GM23338 (cell line): ENCODE measurements around the gene BRINP2. TPM values are rescaled to one million over a fixed set of nuclear protein-coding genes. Genes with fewer than 3 reads are reported as not detected.

Experiments
- ATAC-seq: fragments of 200-7000 bp; cut with Tn5 transposase; 3 replicates; pipeline ENCODE4 v1.9.1; 2020
- DNase-seq: peaks from one replicate; pipeline ENCODE4 v3.0.0-alpha.2; 2015; ENCODE audit warnings: low spot score
- H2AFZ ChIP-seq: fragments of 200-600 bp; sonication (generic); 2 replicates; pipeline ENCODE4 v1.8.0; 2016; ENCODE audit warnings: antibody characterized with exemption, mild to moderate bottlenecking, moderate library complexity
- H3F3A ChIP-seq: fragments of 200-600 bp; sonication (generic); replicated peaks from 2 replicates; pipeline ENCODE4 v1.8.0; 2017; ENCODE audit warnings: antibody characterized with exemption, mixed run types, low read depth
- H3K27ac ChIP-seq: fragments of 200-600 bp; sonication (generic); 2 replicates; pipeline ENCODE4 v1.6.1; 2016; ENCODE audit warnings: low read depth
- H3K27me3 ChIP-seq: fragments of 200-600 bp; sonication (generic); 2 replicates; pipeline ENCODE4 v1.8.0; 2016; ENCODE audit warnings: mild to moderate bottlenecking, mixed run types, moderate library complexity; ENCODE audit not compliant: insufficient read depth
- H3K36me3 ChIP-seq: fragments of 200-600 bp; sonication (generic); 2 replicates; pipeline ENCODE4 v1.8.0; 2016; ENCODE audit warnings: mild to moderate bottlenecking; ENCODE audit not compliant: insufficient read depth
- H3K4me1 ChIP-seq: fragments of 200-600 bp; sonication (generic); 2 replicates; pipeline ENCODE4 v1.8.0; 2016; ENCODE audit warnings: mild to moderate bottlenecking, moderate library complexity; ENCODE audit not compliant: insufficient read depth
- H3K4me2 ChIP-seq: fragments of 200-600 bp; sonication (generic); 2 replicates; pipeline ENCODE4 v1.7.1; 2017; ENCODE audit warnings: mixed run types
- H3K4me3 ChIP-seq: fragments of 200-600 bp; sonication (generic); 2 replicates; pipeline ENCODE4 v1.6.1; 2016; ENCODE audit warnings: mixed run types
- H3K79me2 ChIP-seq: fragments of 200-600 bp; sonication (generic); replicated peaks from 2 replicates; pipeline ENCODE4 v1.8.0; 2017; ENCODE audit warnings: mild to moderate bottlenecking; ENCODE audit not compliant: insufficient read depth
- H3K9me2 ChIP-seq: fragments of 200-600 bp; sonication (generic); 2 replicates; pipeline ENCODE4 v1.8.0; 2017; ENCODE audit not compliant: insufficient read depth
- H4K20me1 ChIP-seq: fragments of 200-600 bp; sonication (generic); replicated peaks from 2 replicates; pipeline ENCODE4 v1.8.0; 2017; ENCODE audit warnings: mild to moderate bottlenecking; ENCODE audit not compliant: insufficient read depth
- H3K27ac Mint-ChIP-seq: 2 replicates; pipeline ENCODE4 v1.8.0; 2020; ENCODE audit warnings: inconsistent platforms, mild to moderate bottlenecking, moderate library complexity, mixed read lengths
- H3K27me3 Mint-ChIP-seq: 3 replicates; pipeline ENCODE4 v1.8.0; 2022; ENCODE audit warnings: low read depth, mild to moderate bottlenecking, moderate library complexity, mixed read lengths, inconsistent platforms; ENCODE audit not compliant: insufficient read depth, poor library complexity
- H3K36me3 Mint-ChIP-seq: 3 replicates; pipeline ENCODE4 v1.8.0; 2021; ENCODE audit warnings: low read depth, mild to moderate bottlenecking, inconsistent platforms, moderate library complexity, mixed read lengths
- H3K4me1 Mint-ChIP-seq: 3 replicates; pipeline ENCODE4 v1.8.0; 2020; ENCODE audit warnings: mild to moderate bottlenecking, inconsistent platforms, mixed read lengths
- H3K4me3 Mint-ChIP-seq: 3 replicates; pipeline ENCODE4 v1.8.0; 2021; ENCODE audit warnings: moderate library complexity, mild to moderate bottlenecking, inconsistent platforms, mixed read lengths
- H3K9me3 Mint-ChIP-seq: 3 replicates; pipeline ENCODE4 v1.8.0; 2020; ENCODE audit warnings: moderate library complexity, mild to moderate bottlenecking, inconsistent platforms, mixed read lengths
- CTCF ChIP-seq, 2 experiments: fragments of 200-600 bp in 1 of 2; sonication (generic) in 1 of 2; conservative IDR thresholded peaks; 2 replicates each; pipeline versions ENCODE4 v1.5.1 to v1.6.1; 2016 to 2017; ENCODE audit warnings: antibody characterized with exemption in 2 of 2, low read depth in 2 of 2, mild to moderate bottlenecking in 2 of 2, moderate library complexity in 1 of 2
- EZH2 ChIP-seq: fragments of 200-600 bp; sonication (generic); IDR thresholded peaks from one replicate; pipeline ENCODE4 v1.8.0; 2017; ENCODE audit warnings: antibody characterized with exemption, mild to moderate bottlenecking, low read depth; ENCODE audit not compliant: unreplicated experiment
- JUNB ChIP-seq: IDR thresholded peaks from one replicate; pipeline ENCODE4 v1.6.1; 2016; ENCODE audit warnings: antibody characterized with exemption; ENCODE audit not compliant: unreplicated experiment
- NANOG ChIP-seq: IDR thresholded peaks from 2 replicates; pipeline ENCODE4 v1.6.1; 2016; ENCODE audit warnings: antibody characterized with exemption, borderline replicate concordance
- POLR2AphosphoS5 ChIP-seq: IDR thresholded peaks from 2 replicates; pipeline ENCODE4 v1.6.1; 2016; ENCODE audit warnings: antibody characterized with exemption, low read depth
- ZNF331 ChIP-seq: fragments of 250-450 bp; sonication (Bioruptor Pico); IDR thresholded peaks from 2 replicates; pipeline ENCODE4 v1.5.0; 2020; ENCODE audit warnings: low read depth, mild to moderate bottlenecking, moderate library complexity
- ZNF462 ChIP-seq: fragments of 250-450 bp; sonication (Bioruptor Pico); IDR thresholded peaks from 2 replicates; pipeline ENCODE4 v1.5.0; 2020; ENCODE audit warnings: mild to moderate bottlenecking, moderate library complexity
- polyA plus RNA-seq: library from polyadenylated mRNA; unstranded; fragments of >200 nt; fragmentation: Nextera tagmentation; extraction: Ambion mirVana; gene quantifications from 2 replicates; pipeline ENCODE4 v1.2.1, GENCODE V29; 2016
- total RNA-seq: library from RNA; depleted of rRNA; stranded (reverse); fragments of >200 nt; shearing (Covaris generic); gene quantifications from 2 replicates; pipeline ENCODE4 v1.2.3, GENCODE V29; 2014
- TF ChIP-seq, protein P1 (sequence below): IDR thresholded peaks from one replicate; pipeline ENCODE4 v1.6.1; 2018; ENCODE audit warnings: antibody characterized with exemption; ENCODE audit not compliant: unreplicated experiment

The BRINP2 gene
- total and polyA plus RNA-seq, 2 experiments from 2014 or later, result 0.10 to 0.52 TPM

- DNase-seq (no peak), ATAC-seq (no peak)
- H3K4me2 ChIP-seq, result peak overlapping the region; percentile 83
- TF ChIP-seq, protein P1, sequence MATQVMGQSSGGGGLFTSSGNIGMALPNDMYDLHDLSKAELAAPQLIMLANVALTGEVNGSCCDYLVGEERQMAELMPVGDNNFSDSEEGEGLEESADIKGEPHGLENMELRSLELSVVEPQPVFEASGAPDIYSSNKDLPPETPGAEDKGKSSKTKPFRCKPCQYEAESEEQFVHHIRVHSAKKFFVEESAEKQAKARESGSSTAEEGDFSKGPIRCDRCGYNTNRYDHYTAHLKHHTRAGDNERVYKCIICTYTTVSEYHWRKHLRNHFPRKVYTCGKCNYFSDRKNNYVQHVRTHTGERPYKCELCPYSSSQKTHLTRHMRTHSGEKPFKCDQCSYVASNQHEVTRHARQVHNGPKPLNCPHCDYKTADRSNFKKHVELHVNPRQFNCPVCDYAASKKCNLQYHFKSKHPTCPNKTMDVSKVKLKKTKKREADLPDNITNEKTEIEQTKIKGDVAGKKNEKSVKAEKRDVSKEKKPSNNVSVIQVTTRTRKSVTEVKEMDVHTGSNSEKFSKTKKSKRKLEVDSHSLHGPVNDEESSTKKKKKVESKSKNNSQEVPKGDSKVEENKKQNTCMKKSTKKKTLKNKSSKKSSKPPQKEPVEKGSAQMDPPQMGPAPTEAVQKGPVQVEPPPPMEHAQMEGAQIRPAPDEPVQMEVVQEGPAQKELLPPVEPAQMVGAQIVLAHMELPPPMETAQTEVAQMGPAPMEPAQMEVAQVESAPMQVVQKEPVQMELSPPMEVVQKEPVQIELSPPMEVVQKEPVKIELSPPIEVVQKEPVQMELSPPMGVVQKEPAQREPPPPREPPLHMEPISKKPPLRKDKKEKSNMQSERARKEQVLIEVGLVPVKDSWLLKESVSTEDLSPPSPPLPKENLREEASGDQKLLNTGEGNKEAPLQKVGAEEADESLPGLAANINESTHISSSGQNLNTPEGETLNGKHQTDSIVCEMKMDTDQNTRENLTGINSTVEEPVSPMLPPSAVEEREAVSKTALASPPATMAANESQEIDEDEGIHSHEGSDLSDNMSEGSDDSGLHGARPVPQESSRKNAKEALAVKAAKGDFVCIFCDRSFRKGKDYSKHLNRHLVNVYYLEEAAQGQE, result no peak
- no peak for TF ChIP-seq NANOG
- TF ChIP-seq ZNF331, result no peak
- no peak for TF ChIP-seq POLR2AphosphoS5
- TF ChIP-seq JUNB, result no peak
- TF ChIP-seq EZH2, result peak; percentile 55
- no peak for TF ChIP-seq CTCF (conservative IDR thresholded peaks at IDR 0.05; ENCODE audit: low read depth in 2 of 2)
- H3K36me3 Mint-ChIP-seq, result no peaks in the 10 kb centered on the region
- H4K20me1 ChIP-seq, result peaks cover 5% of the 10 kb centered on the region; the same call in 1 of the 2 replicates
- no peak overlapping the region for H3K27ac ChIP-seq
- peaks cover 4% of the 10 kb centered on the region; the same call in 2 of the 3 replicates for H3K4me1 Mint-ChIP-seq
- H3K9me3 Mint-ChIP-seq, result no peaks in the 10 kb centered on the region
- H3K4me3 ChIP-seq, result peak overlapping the region; percentile 72
- no peak overlapping the region for H3K27ac Mint-ChIP-seq
- H3K27me3 Mint-ChIP-seq, result no peaks in the 10 kb centered on the region
- no peak overlapping the region for H3K4me3 Mint-ChIP-seq
- H3K27me3 ChIP-seq, result peaks cover 90% of the 10 kb centered on the region
- no peaks in the 10 kb centered on the region for H3K36me3 ChIP-seq
- peak overlapping the region; percentile 84 for H2AFZ ChIP-seq
- H3K9me2 ChIP-seq, result no peaks in the 10 kb centered on the region
- H3K4me1 ChIP-seq, result peaks cover 12% of the 10 kb centered on the region
- H3K79me2 ChIP-seq, result no peaks in the 10 kb centered on the region
- no peaks in the 10 kb centered on the region for H3F3A ChIP-seq
Observed at GRCh38 chr1:177171536-177172123, 872 bp downstream of the BRINP2 start.

- Histone ChIP-seq H3K4me3 (no peak overlapping the region), H3K9me2 (no peaks in the 10 kb centered on the region), H3K27ac (no peak overlapping the region), H3K79me2 (no peaks in the 10 kb centered on the region), H3K36me3 (no peaks in the 10 kb centered on the region), H4K20me1 (peaks cover 5% of the 10 kb centered on the region; the same call in 1 of the 2 replicates), H3K27me3 (peaks cover 84% of the 10 kb centered on the region), H2AFZ (no peak overlapping the region), H3K4me2 (peak overlapping the region; percentile 83; the same call in 1 of the 2 replicates), H3K4me1 (peaks cover 12% of the 10 kb centered on the region), H3F3A (no peaks in the 10 kb centered on the region)
- no peaks in the 10 kb centered on the region for H3K9me3 Mint-ChIP-seq
- ATAC-seq, result no peak
- H3K4me1 Mint-ChIP-seq, result peaks cover 4% of the 10 kb centered on the region; the same call in 2 of the 3 replicates
- TF ChIP-seq ZNF462 (CRISPR knock-in tag), result no peak
- peaks cover 1% of the 10 kb centered on the region for H3K27me3 Mint-ChIP-seq
- no peak overlapping the region for H3K4me3 Mint-ChIP-seq
- H3K27ac Mint-ChIP-seq, result no peak overlapping the region
- no peaks in the 10 kb centered on the region for H3K36me3 Mint-ChIP-seq
- DNase-seq, result no peak
Observed at GRCh38 chr1:177172272-177172671, 1.5 kb downstream of the BRINP2 start.
